Breast epithelium (tissue), 4 donors: ENCODE measurements around the gene MPDU1. TPM values are rescaled to one million over a fixed set of nuclear protein-coding genes. Genes with fewer than 3 reads are reported as not detected.

Experiments
- DNase-seq, 2 donors: peaks; one replicate each; pipeline ENCODE4 v3.0.0-alpha.2; 2019; ENCODE audit warnings: low spot score in 2 of 2
- H3K27ac ChIP-seq, 2 donors: fragments of 200-600 bp; sonication (generic) in 1 of 2; one replicate each; pipeline ENCODE4 v1.5.1; 2016 to 2019; ENCODE audit warnings: mild to moderate bottlenecking in 1 of 2
- H3K27me3 ChIP-seq, 2 donors: fragments of 200-600 bp; sonication (generic) in 1 of 2; one replicate each; pipeline versions ENCODE4 v1.5.1 to v1.6.0; 2017 to 2019; ENCODE audit warnings: control low read depth in 1 of 2, mild to moderate bottlenecking in 1 of 2
- H3K36me3 ChIP-seq: fragments of 200-600 bp; one replicate; pipeline ENCODE4 v1.5.1; 2019
- H3K4me1 ChIP-seq, 2 donors: fragments of 200-600 bp; sonication (generic); one replicate each; pipeline ENCODE4 v1.5.1; 2016 to 2019; ENCODE audit warnings: control low read depth in 1 of 2
- H3K4me3 ChIP-seq, 3 donors: fragments of 200-600 bp; sonication (generic); 1 replicate in 2 of 3; 2 replicates in 1 of 3; pipeline ENCODE4 v1.5.1; 2016 to 2019; ENCODE audit warnings: mild to moderate bottlenecking in 3 of 3, moderate library complexity in 2 of 3
- H3K9me3 ChIP-seq, 2 donors: fragments of 200-600 bp; sonication (generic) in 1 of 2; one replicate each; pipeline ENCODE4 v1.5.1; 2016 to 2019; ENCODE audit warnings: control low read depth in 1 of 2
- CTCF ChIP-seq, 3 donors: fragments of 450-650 bp; IDR thresholded peaks; one replicate each; pipeline ENCODE4 v1.5.1; 2016 to 2017; ENCODE audit warnings: antibody characterized with exemption in 3 of 3, mild to moderate bottlenecking in 3 of 3, moderate library complexity in 3 of 3
- POLR2A ChIP-seq: fragments of 450-650 bp; IDR thresholded peaks from one replicate; pipeline ENCODE4 v1.6.1; 2016; ENCODE audit warnings: antibody characterized with exemption, mild to moderate bottlenecking, moderate library complexity
- POLR2AphosphoS5 ChIP-seq, 3 donors: sonication (generic); formaldehyde crosslinking; IDR thresholded peaks; one replicate each; pipeline ENCODE4 v1.6.1; 2017; ENCODE audit warnings: antibody characterized with exemption in 3 of 3
- intact Hi-C: fragments of 100-400 bp; cut with DNase I; formaldehyde crosslinking; loops from one replicate; pipeline ENCODE4 v1.15.1; 2023; ENCODE audit warnings: low total_unique reads
- total RNA-seq, 3 donors: library from RNA; depleted of rRNA; stranded (reverse); fragments of >200 nt; gene quantifications; one replicate each; pipeline ENCODE4 v1.1.0, GENCODE V29; 2016

The MPDU1 gene
- total RNA-seq, 3 donors from 2014 or later = 66.6 to 140 (median 74.4) TPM

GRCh38 chr17:7589204-7589868 lies 5.7 kb downstream of the MPDU1 start:
- Histone ChIP-seq H3K36me3 (peaks cover 12% of the 10 kb centered on the region), H3K27ac (peak overlapping the region; percentile 68 to 80), H3K4me1 (peaks cover 2 to 11% of the 10 kb centered on the region in 2 donors), H3K27me3 (no peaks in the 10 kb centered on the region), H3K4me3 (peak overlapping the region; percentile 32 to 79 (median 60)), H3K9me3 (no peaks in the 10 kb centered on the region)
- intact Hi-C loops = no loop called here
- peak; percentile 79 to 82 for DNase-seq
- TF ChIP-seq POLR2AphosphoS5 (IDR thresholded peaks at IDR 0.05) = peak; percentile 36 to 44 (median 41)
- no peak for TF ChIP-seq POLR2A
- peak; percentile 72 to 93 (median 80) for TF ChIP-seq CTCF (IDR thresholded peaks at IDR 0.05)

GRCh38 chr17:7589891-7590691 lies 6.4 kb downstream of the MPDU1 start, which contains the start of gene SOX15:
Gene SOX15 (minus strand): TSS chr17:7590094. CDS start chr17:7589676, 418 bp downstream.
- Histone ChIP-seq H3K36me3 (peaks cover 12% of the 10 kb centered on the region), H3K27me3 (no peaks in the 10 kb centered on the region), H3K27ac (peak within 1 kb of the TSS; percentile 68 to 80), H3K9me3 (no peaks in the 10 kb centered on the region), H3K4me1 (peaks cover 2 to 6% of the 10 kb centered on the region in 2 donors), H3K4me3 (peak within 1 kb of the TSS; percentile 32 to 79 (median 60))
- DNase-seq = no peak
- intact Hi-C loops = no loop called here
- TF ChIP-seq POLR2A = no peak
- TF ChIP-seq CTCF (IDR thresholded peaks at IDR 0.05) = no peak
- no peak for TF ChIP-seq POLR2AphosphoS5 (IDR thresholded peaks at IDR 0.05)

DNA sequence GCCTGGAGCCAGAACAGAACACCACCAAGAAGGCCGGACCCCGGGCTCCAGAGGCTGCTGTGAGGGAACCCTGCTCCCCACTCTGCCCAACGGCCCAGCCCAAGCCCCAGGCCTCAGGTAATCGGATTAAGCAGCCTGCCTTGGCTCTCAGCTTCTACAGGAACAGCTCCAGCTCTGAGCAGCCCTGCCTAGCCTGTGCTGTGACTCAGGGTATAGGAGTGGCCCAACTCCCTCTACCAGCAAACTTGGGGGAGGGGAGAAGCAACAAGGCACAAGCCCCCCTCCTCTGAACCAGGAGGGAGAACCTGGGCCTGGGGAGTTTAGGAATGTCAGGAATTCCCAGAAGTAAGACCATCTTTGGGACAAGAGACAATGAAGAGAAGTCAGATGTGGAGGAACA lies 7.1 kb downstream of the MPDU1 start:
- Histone ChIP-seq H3K27ac (no peak overlapping the region), H3K27me3 (no peaks in the 10 kb centered on the region), H3K36me3 (peaks cover 12% of the 10 kb centered on the region), H3K4me3 (no peak overlapping the region), H3K4me1 (peaks cover 2 to 6% of the 10 kb centered on the region in 2 donors), H3K9me3 (no peaks in the 10 kb centered on the region)
- intact Hi-C loops = no loop called here
- TF ChIP-seq POLR2AphosphoS5 (IDR thresholded peaks at IDR 0.05) (no peak), POLR2A (no peak), CTCF (IDR thresholded peaks at IDR 0.05) (no peak)
- no peak for DNase-seq

- peaks cover 12% of the 10 kb centered on the region for H3K36me3 ChIP-seq
- no peak overlapping the region for H3K4me3 ChIP-seq
- TF ChIP-seq CTCF (IDR thresholded peaks at IDR 0.05) (no peak), POLR2AphosphoS5 (IDR thresholded peaks at IDR 0.05) (no peak), POLR2A (no peak)
- no peak for DNase-seq
- no peaks in the 10 kb centered on the region for H3K9me3 ChIP-seq
- H3K27ac ChIP-seq = no peak overlapping the region
- intact Hi-C loops = no loop called here
- H3K4me1 ChIP-seq = peaks cover 2 to 6% of the 10 kb centered on the region in 2 donors
- no peaks in the 10 kb centered on the region for H3K27me3 ChIP-seq
Measured at GRCh38 chr17:7591596-7591995, 7.9 kb downstream of the MPDU1 start.
